Skeletal muscle satellite cell (primary cell): Measurements from ENCODE around the gene DAAM2.
A peak's percentile ranks its signal among the peaks of the same experiment; 100 is the strongest.

Experiments
- H3K27me3 ChIP-seq: 2 replicates; pipeline ENCODE4 v1.7.0; 2013; ENCODE audit warnings: low read length; ENCODE audit not compliant: control insufficient read depth, insufficient read depth
- H3K36me3 ChIP-seq: 2 replicates; pipeline ENCODE4 v1.7.0; 2013; ENCODE audit warnings: mild to moderate bottlenecking, control low read depth, low read length; ENCODE audit not compliant: insufficient read depth
- H3K4me1 ChIP-seq: 2 replicates; pipeline ENCODE4 v1.7.0; 2013; ENCODE audit warnings: low read length; ENCODE audit not compliant: control insufficient read depth, insufficient read depth
- H3K4me2 ChIP-seq: 2 replicates; pipeline ENCODE4 v1.7.0; 2013; ENCODE audit warnings: mild to moderate bottlenecking, low read length
- H3K4me3 ChIP-seq: 2 replicates; pipeline ENCODE4 v1.7.0; 2013; ENCODE audit warnings: low read length
- H3K9ac ChIP-seq: 2 replicates; pipeline ENCODE4 v1.7.0; 2013; ENCODE audit warnings: mild to moderate bottlenecking, low read depth, low read length, moderate library complexity
- H3K9me3 ChIP-seq: replicated peaks from 2 replicates; pipeline ENCODE4 v1.7.0; 2013; ENCODE audit warnings: mild to moderate bottlenecking, control low read depth, low read length

DAAM2 gene

DNA sequence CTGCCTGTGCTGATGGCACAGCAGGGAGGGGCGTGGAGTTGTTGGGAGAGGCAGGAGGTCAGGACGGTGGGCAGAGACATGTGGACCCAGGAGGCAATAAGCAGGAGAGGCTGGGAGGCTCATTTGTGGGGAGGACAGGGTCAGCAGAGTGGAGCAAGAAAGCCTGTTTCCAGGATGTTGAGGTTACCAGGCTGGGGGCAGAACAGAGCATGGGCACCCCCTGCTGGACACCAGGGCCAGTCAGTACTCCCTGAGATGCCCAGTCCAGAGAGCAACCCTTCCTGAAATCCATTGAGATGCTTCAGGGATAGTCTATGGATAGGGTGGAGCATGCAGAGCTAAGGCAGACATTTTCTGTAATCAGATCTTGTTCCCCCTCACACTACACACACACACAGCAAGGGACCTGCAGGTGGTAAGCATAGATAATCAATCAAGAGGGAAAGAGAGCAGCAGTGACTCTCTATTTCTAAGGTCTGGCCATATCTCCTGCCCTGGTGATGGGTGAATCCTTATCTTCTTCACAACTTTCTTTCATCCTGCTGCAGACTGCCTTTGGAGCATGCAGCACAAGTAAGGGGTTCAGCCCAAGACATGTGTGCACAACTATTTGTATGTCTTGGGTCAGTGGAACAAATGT lies 100.4 kb downstream of the DAAM2 start:
- Histone ChIP-seq H3K9ac (peak overlapping the region; percentile 2), H3K9me3 (no peaks in the 10 kb centered on the region), H3K4me1 (peaks cover 27% of the 10 kb centered on the region), H3K4me3 (no peak overlapping the region), H3K36me3 (peaks cover 3% of the 10 kb centered on the region), H3K4me2 (no peak overlapping the region), H3K27me3 (no peaks in the 10 kb centered on the region)

DNA sequence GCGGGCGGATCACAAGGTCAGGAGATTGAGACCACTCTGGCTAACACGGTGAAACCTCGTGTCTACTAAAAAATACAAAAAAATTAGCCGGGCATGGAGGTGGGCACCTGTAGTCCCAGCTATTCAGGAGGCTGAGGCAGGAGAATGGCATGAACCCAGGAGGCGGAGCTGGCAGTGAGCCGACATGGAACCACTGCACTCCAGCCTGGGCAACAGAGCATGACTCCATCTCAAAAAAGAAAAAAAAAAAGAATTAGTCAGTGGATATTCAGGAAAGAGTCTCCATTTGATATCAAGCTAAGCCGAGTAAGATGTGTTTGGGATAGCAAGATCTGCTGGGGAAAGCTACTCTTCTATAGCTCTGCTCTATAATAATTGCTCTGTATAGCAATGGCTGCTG lies 101.1 kb downstream of the DAAM2 start:
- Histone ChIP-seq H3K9ac (no peak overlapping the region), H3K4me1 (peaks cover 20% of the 10 kb centered on the region), H3K27me3 (no peaks in the 10 kb centered on the region), H3K4me3 (no peak overlapping the region), H3K36me3 (peaks cover 7% of the 10 kb centered on the region), H3K4me2 (no peak overlapping the region), H3K9me3 (no peaks in the 10 kb centered on the region)

DNA sequence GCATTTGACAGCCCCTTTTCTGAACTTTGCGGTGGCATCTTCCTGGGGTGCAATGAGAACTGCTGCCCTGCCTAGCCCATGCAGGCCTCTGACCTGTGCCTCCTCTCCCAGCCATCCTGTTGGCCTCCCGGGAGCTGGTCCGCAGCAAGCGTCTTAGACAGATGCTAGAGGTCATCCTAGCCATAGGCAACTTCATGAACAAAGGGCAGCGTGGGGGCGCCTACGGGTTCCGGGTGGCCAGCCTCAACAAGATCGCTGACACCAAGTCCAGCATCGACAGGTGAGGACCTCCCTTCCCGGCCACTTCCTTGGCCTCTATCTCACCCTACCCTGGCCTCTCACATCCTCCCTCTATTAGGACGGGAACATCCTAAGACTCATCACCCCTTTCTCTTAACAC lies 104.5 kb downstream of the DAAM2 start:
- H3K9ac ChIP-seq = no peak overlapping the region
- H3K27me3 ChIP-seq = no peaks in the 10 kb centered on the region
- peaks cover 19% of the 10 kb centered on the region for H3K36me3 ChIP-seq
- peaks cover 4% of the 10 kb centered on the region for H3K4me1 ChIP-seq
- H3K9me3 ChIP-seq = no peaks in the 10 kb centered on the region
- no peak overlapping the region for H3K4me3 ChIP-seq
- no peak overlapping the region for H3K4me2 ChIP-seq

DNA sequence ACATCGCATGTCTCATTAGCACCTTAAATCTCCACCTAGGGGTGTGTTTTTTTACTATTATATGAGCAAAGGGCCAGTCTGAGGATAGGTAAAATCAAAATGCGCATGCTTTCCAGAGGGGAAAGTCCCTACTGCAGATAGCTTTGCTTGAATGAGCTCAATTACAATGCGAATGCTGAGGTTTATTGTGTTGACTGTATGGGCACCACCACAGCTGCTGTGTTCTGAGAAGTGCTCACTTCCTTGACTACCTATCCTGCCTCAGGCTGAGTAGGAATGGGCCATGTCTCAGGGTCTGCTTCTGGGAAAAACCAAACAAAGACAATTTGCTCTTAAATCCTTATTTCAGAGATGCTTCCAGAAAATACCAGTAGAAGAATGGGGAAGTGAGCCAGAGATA lies 105.5 kb downstream of the DAAM2 start:
- no peak overlapping the region for H3K4me2 ChIP-seq
- H3K27me3 ChIP-seq = no peaks in the 10 kb centered on the region
- H3K36me3 ChIP-seq = peaks cover 19% of the 10 kb centered on the region
- no peak overlapping the region for H3K4me3 ChIP-seq
- no peaks in the 10 kb centered on the region for H3K4me1 ChIP-seq
- H3K9ac ChIP-seq = no peak overlapping the region
- no peaks in the 10 kb centered on the region for H3K9me3 ChIP-seq

DNA sequence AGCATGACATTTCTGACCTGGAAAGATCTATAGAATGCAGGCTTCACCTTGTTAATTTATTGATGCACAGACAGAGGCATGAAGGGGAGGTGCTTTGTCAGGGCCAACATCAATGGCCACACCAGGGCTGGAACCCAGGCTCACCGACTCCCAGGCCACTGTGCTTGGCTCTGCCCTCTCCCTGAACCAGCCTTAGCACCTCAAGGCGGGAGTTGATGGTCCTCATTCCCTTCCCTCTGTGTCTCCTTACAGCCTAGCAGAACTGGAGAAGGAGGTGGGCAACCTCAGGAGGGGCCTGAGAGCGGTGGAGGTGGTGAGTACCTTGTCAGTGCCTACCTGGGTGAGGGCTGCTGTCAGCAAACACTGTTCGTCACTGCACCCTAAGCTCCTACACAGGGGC lies 106.4 kb downstream of the DAAM2 start:
- H3K36me3 ChIP-seq = peaks cover 26% of the 10 kb centered on the region
- no peaks in the 10 kb centered on the region for H3K4me1 ChIP-seq
- H3K9me3 ChIP-seq = no peaks in the 10 kb centered on the region
- no peaks in the 10 kb centered on the region for H3K27me3 ChIP-seq
- H3K4me2 ChIP-seq = no peak overlapping the region
- no peak overlapping the region for H3K9ac ChIP-seq
- H3K4me3 ChIP-seq = no peak overlapping the region

DNA sequence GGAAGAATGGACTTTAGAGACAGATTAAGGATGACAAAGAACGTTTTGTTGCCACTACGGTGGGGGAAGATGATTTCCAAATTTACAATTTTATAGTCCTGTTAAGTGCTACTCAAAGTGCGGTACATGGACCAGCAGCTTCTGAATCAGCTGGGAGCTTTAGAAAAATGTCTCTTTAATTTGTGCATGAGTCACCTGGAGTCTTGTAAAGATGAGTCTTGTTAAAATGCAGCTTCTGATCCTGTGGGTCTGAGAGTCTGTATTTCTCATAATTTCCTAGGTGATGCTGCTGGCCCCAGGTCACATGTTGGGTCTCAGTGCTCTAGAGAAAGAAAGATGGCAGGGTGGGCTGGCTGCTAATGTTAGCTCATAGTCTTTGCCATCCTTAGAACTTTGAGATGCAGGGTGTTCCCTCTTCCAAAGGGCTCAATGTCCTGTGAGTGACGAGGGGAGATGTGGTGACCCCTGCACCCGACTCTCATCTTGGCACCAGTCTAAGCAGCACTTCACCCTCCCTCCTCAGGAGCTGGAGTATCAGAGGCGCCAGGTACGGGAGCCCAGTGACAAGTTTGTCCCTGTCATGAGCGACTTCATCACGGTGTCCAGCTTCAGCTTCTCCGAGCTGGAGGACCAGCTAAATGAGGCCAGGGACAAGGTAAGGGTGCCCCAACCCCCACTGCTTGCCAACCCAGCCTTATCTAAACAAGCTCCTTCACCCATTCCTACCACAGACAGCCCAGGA lies 107.5 kb downstream of the DAAM2 start:
- Histone ChIP-seq H3K9me3 (no peaks in the 10 kb centered on the region), H3K36me3 (peaks cover 30% of the 10 kb centered on the region)

DNA sequence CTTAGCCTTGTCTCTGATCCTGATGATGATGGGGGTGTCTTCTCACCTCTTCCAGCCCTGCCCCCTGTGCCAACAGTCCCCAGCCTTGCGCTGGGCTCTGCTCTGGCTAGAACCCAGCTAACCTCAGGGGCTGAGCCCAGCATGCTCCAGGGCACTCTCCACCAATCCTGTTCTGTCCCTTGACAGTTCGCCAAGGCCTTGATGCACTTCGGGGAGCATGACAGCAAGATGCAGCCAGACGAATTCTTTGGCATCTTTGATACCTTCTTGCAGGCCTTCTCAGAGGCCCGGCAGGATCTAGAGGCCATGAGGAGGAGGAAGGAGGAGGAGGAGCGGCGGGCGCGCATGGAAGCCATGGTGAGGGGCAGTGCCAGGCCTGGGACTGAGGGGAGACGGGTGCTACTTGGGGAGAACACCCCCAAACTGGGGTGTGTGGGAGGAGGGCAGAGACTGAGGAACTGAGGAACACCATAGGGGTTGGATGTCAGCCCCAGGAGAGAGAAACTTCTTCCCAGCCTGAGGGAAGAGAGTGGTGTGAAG lies 109.0 kb downstream of the DAAM2 start:
- H3K36me3 ChIP-seq = peaks cover 35% of the 10 kb centered on the region
- no peak overlapping the region for H3K4me2 ChIP-seq
- H3K27me3 ChIP-seq = no peaks in the 10 kb centered on the region
- H3K9me3 ChIP-seq = no peaks in the 10 kb centered on the region
- no peaks in the 10 kb centered on the region for H3K4me1 ChIP-seq
- no peak overlapping the region for H3K4me3 ChIP-seq
- no peak overlapping the region for H3K9ac ChIP-seq

More for the DNA sequence above, 107.5 kb downstream of the DAAM2 start:
- Histone ChIP-seq H3K4me3 (no peak overlapping the region), H3K27me3 (no peaks in the 10 kb centered on the region), H3K4me2 (no peak overlapping the region), H3K4me1 (no peaks in the 10 kb centered on the region), H3K9ac (no peak overlapping the region)

DNA sequence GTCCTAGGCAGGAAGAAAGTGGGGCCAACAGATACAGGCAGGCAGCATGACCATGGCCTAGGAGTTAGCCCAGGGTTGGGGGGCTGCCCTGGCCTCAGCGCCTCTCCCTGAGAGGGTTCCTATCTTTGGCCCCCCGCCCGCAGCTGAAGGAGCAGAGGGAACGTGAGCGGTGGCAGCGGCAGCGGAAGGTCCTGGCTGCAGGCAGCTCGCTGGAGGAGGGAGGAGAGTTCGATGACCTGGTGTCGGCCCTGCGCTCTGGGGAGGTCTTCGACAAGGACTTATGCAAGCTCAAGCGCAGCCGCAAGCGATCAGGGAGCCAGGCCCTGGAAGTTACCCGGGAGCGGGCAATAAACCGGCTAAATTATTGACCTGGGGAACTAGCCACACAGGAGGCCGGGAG lies 109.5 kb downstream of the DAAM2 start:
- H3K36me3 ChIP-seq = peaks cover 34% of the 10 kb centered on the region
- no peak overlapping the region for H3K4me3 ChIP-seq
- H3K9me3 ChIP-seq = no peaks in the 10 kb centered on the region
- no peaks in the 10 kb centered on the region for H3K4me1 ChIP-seq
- H3K27me3 ChIP-seq = no peaks in the 10 kb centered on the region
- no peak overlapping the region for H3K4me2 ChIP-seq
- no peak overlapping the region for H3K9ac ChIP-seq

DNA sequence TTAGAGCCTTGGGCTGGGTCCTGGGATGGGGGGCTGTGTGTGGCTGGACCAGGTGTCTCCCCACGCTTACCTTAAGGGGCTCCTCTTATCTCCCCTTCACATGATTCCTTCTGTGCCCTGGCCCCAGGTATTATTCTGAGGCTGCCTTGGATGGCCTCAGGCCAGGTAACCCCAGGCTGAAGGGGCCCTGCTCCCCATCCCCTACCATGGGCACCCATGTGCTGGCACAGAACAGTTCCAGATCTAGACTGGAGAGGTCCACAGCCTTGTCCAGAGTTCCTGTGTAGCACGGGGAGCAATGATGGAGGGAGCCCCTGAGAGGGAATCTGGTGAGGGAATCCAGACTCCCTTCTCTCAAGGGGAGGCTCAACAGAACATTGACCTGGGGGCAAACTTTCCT lies 110.0 kb downstream of the DAAM2 start:
- Histone ChIP-seq H3K4me3 (no peak overlapping the region), H3K4me1 (no peaks in the 10 kb centered on the region), H3K9ac (no peak overlapping the region), H3K36me3 (peaks cover 37% of the 10 kb centered on the region), H3K4me2 (no peak overlapping the region), H3K27me3 (no peaks in the 10 kb centered on the region), H3K9me3 (no peaks in the 10 kb centered on the region)

DNA sequence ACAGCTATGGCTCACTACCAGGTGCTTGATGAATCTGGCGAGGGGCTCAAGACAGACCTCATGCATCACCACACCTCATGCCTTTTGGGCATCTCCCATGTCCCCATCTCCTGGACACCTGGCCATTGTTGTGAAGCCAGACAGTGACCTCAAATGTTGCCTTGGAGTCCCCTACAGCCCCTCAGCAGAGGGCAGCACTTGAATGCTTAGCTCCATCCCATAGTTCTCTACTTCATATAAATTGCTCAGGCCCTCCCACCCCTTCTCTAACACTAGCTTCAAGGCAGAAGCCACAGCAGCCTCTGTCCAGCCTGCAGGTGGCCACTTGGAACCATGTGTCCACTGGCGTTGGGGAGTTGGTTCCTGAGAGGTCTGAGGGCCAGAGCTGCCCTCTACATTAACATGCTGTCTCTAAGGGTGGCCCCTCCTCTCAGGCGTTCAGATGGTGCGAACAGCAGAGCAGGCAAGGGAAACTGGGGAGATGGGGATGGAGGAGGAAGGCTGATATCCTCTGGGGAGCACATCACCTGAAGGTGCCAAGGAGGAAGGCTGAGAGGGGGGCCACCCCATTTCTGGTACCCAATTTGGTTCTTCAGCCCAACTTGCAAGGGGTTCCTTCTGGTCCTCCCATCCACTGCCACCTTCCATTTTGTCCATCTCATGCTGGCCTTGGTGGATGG lies 110.8 kb downstream of the DAAM2 start:
- H3K4me3 ChIP-seq = no peak overlapping the region

DNA sequence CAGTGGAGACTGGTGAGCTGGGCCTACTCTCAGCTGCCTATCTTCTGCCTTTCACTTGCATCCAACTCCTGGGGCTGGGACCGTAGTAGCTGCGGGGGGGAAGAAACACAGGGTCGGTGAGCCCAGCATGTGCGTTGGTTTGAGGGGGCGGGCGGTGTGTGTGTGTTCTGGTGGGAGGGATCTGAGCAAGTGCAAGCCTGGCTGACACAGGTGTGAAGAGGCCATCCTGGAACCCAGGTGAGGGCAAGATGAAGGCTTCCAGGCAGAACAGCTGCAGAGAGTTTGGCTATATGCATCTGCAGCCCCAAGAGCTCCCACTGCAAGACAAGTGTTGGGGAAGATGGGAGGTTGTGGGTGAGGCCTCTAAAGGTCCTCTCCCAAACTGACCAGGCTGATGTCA lies 111.5 kb downstream of the DAAM2 start:
- no peak overlapping the region for H3K9ac ChIP-seq
- no peaks in the 10 kb centered on the region for H3K4me1 ChIP-seq
- H3K9me3 ChIP-seq = no peaks in the 10 kb centered on the region
- no peak overlapping the region for H3K4me3 ChIP-seq
- H3K36me3 ChIP-seq = peaks cover 35% of the 10 kb centered on the region
- no peaks in the 10 kb centered on the region for H3K27me3 ChIP-seq
- no peak overlapping the region for H3K4me2 ChIP-seq

More for the DNA sequence above, 110.8 kb downstream of the DAAM2 start:
- Histone ChIP-seq H3K27me3 (no peaks in the 10 kb centered on the region), H3K4me1 (no peaks in the 10 kb centered on the region), H3K36me3 (peaks cover 33% of the 10 kb centered on the region), H3K4me2 (no peak overlapping the region), H3K9ac (no peak overlapping the region), H3K9me3 (no peaks in the 10 kb centered on the region)
